ENCODE measurements around the gene JSRP1.

- TF ChIP-seq, protein P1, sequence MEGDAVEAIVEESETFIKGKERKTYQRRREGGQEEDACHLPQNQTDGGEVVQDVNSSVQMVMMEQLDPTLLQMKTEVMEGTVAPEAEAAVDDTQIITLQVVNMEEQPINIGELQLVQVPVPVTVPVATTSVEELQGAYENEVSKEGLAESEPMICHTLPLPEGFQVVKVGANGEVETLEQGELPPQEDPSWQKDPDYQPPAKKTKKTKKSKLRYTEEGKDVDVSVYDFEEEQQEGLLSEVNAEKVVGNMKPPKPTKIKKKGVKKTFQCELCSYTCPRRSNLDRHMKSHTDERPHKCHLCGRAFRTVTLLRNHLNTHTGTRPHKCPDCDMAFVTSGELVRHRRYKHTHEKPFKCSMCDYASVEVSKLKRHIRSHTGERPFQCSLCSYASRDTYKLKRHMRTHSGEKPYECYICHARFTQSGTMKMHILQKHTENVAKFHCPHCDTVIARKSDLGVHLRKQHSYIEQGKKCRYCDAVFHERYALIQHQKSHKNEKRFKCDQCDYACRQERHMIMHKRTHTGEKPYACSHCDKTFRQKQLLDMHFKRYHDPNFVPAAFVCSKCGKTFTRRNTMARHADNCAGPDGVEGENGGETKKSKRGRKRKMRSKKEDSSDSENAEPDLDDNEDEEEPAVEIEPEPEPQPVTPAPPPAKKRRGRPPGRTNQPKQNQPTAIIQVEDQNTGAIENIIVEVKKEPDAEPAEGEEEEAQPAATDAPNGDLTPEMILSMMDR (conservative IDR thresholded peaks at IDR 0.05 in 1 of 2, IDR thresholded peaks at IDR 0.05 in 1 of 2; ENCODE audit: low read depth in 1 of 2, low read length in 2 of 2), result no peak
- TF ChIP-seq EZH2 (IDR thresholded peaks at IDR 0.05; ENCODE audit: low read length, missing control alignments), result no peak
Measured at GRCh38 chr19:2305452-2306280, 49.4 kb upstream of the JSRP1 start.

Measured in fibroblast of lung (primary cell).